ENCODE results near the gene CC2D1B.

GRCh38 chr1:52403566-52404115 is 37.6 kb upstream of the CC2D1B start:
- TF ChIP-seq CTCF (IDR thresholded peaks at IDR 0.05) (no peak), JUN (CRISPR knock-in tag; IDR thresholded peaks at IDR 0.05) (no peak)

Measured in WTC11 (cell line).